Stomach (tissue), 4 donors: Measurements from ENCODE around the gene BRD3.

Experiments used
- CTCF ChIP-seq, 7 experiments: fragments of 450-650 bp in 4 of 7; fragments of 200-600 bp in 3 of 7; sonication (generic) in 3 of 7; IDR thresholded peaks; one replicate each; pipeline ENCODE4 v1.5.1; 2016 to 2019; ENCODE audit warnings: antibody characterized with exemption in 7 of 7, control low read depth in 2 of 7, mild to moderate bottlenecking in 1 of 7
- EP300 ChIP-seq: sonication (generic); formaldehyde crosslinking; IDR thresholded peaks from one replicate; pipeline ENCODE4 v1.6.1; 2017; ENCODE audit warnings: antibody characterized with exemption
- POLR2AphosphoS5 ChIP-seq, 3 donors: sonication (generic); formaldehyde crosslinking; IDR thresholded peaks; one replicate each; pipeline ENCODE4 v1.6.1; 2016; ENCODE audit warnings: antibody characterized with exemption in 3 of 3

GRCh38 chr9:134064711-134065110 lies 3.1 kb downstream of the BRD3 start:
- TF ChIP-seq CTCF (IDR thresholded peaks at IDR 0.05) (no peak), EP300 (no peak), POLR2AphosphoS5 (IDR thresholded peaks at IDR 0.05) (no peak)
